Left lung (tissue), 10 donors: ENCODE data around the gene COL25A1. TPM values are rescaled to one million over a fixed set of nuclear protein-coding genes. Genes with fewer than 3 reads are reported as not detected.

Experiments
- ATAC-seq: fragments of 200-7000 bp; cut with Tn5 transposase; one replicate; pipeline ENCODE4 v1.9.1; 2020; ENCODE audit warnings: moderate library complexity
- DNase-seq, 4 donors: peaks; one replicate each; pipeline ENCODE4 v3.0.0-alpha.2; 2013 to 2020
- H3K27ac ChIP-seq, 2 donors: fragments of 200-600 bp; sonication (generic) in 1 of 2; one replicate each; pipeline versions ENCODE4 v1.5.0 to v1.8.0; 2020 to 2021
- H3K27me3 ChIP-seq, 2 donors: fragments of 200-600 bp; sonication (generic) in 1 of 2; one replicate each; pipeline versions ENCODE4 v1.5.0 to v1.8.0; 2020 to 2021
- H3K36me3 ChIP-seq, 2 donors: fragments of 200-600 bp; sonication (generic) in 1 of 2; one replicate each; pipeline versions ENCODE4 v1.5.0 to v1.8.0; 2020 to 2021
- H3K4me1 ChIP-seq, 2 donors: fragments of 200-600 bp; one replicate each; pipeline ENCODE4 v1.8.0; 2021
- H3K4me3 ChIP-seq, 2 donors: fragments of 200-600 bp; sonication (generic) in 1 of 2; one replicate each; pipeline versions ENCODE4 v1.5.0 to v1.8.0; 2020 to 2021; ENCODE audit warnings: mild to moderate bottlenecking in 1 of 2
- H3K9me3 ChIP-seq, 2 donors: fragments of 200-600 bp; sonication (generic) in 1 of 2; one replicate each; pipeline versions ENCODE4 v1.5.0 to v1.8.0; 2020 to 2021
- CTCF ChIP-seq, 2 donors: fragments of 200-600 bp; sonication (generic) in 1 of 2; IDR thresholded peaks; one replicate each; pipeline versions ENCODE4 v1.5.0 to v1.8.0; 2021; ENCODE audit warnings: antibody characterized with exemption in 2 of 2
- intact Hi-C, 2 donors: fragments of 100-400 bp; cut with DNase I; formaldehyde crosslinking; loops; one replicate each; pipeline versions ENCODE4 v1.11.2 to v1.14.2; 2022
- polyA plus RNA-seq, 6 donors: library from polyadenylated mRNA; unstranded; fragments of 120-200 nt; gene quantifications; one replicate each; pipeline ENCODE4 v1.2.1, GENCODE V29; 2013; ENCODE audit not compliant: insufficient read length in 6 of 6
- total RNA-seq, 2 donors: library from RNA; stranded (reverse); fragmentation: NEBNext Ultra II Directional; extraction: Animal tissue kit (Norgen Biotek cat#: 25700); gene quantifications; one replicate each; pipeline ENCODE4 v1.2.1, GENCODE V29; 2021
- donor health status: DM: no; HTN: yes; CAD: no.
- donor health status: DM: no; HTN: no; CAD: no.

COL25A1 gene
- total and polyA plus RNA-seq, 8 donors = 0.13 to 1.8 (median 1.4) TPM

- H3K27ac ChIP-seq = no peak overlapping the region
- H3K9me3 ChIP-seq = no peaks in the 10 kb centered on the region
- no peak overlapping the region for H3K4me3 ChIP-seq
- intact Hi-C loops = no loop called here
- ATAC-seq = no peak
- no peak for TF ChIP-seq CTCF (IDR thresholded peaks at IDR 0.05)
- no peaks in the 10 kb centered on the region for H3K4me1 ChIP-seq
- no peak for DNase-seq
- no peaks in the 10 kb centered on the region for H3K36me3 ChIP-seq
- no peaks in the 10 kb centered on the region for H3K27me3 ChIP-seq
These were observed 370.5 kb downstream of the COL25A1 start for GRCh38 chr4:108931926-108932325.

- TF ChIP-seq CTCF (IDR thresholded peaks at IDR 0.05) = no peak
- DNase-seq (no peak), ATAC-seq (no peak)
- intact Hi-C loops = no loop called here
- Histone ChIP-seq H3K4me1 (no peaks in the 10 kb centered on the region), H3K36me3 (no peaks in the 10 kb centered on the region), H3K4me3 (no peak overlapping the region), H3K27ac (no peak overlapping the region), H3K27me3 (no peaks in the 10 kb centered on the region), H3K9me3 (no peaks in the 10 kb centered on the region)
These were observed 372.3 kb downstream of the COL25A1 start for GRCh38 chr4:108930186-108930585.

GRCh38 chr4:108926781-108927180, 375.7 kb downstream of the COL25A1 start:
- ATAC-seq (no peak), DNase-seq (no peak)
- no peaks in the 10 kb centered on the region for H3K27me3 ChIP-seq
- no peaks in the 10 kb centered on the region for H3K9me3 ChIP-seq
- intact Hi-C loops = no loop called here
- no peaks in the 10 kb centered on the region for H3K36me3 ChIP-seq
- TF ChIP-seq CTCF (IDR thresholded peaks at IDR 0.05) = no peak
- no peak overlapping the region for H3K4me3 ChIP-seq
- H3K4me1 ChIP-seq = no peaks in the 10 kb centered on the region
- no peak overlapping the region for H3K27ac ChIP-seq

- H3K36me3 ChIP-seq = no peaks in the 10 kb centered on the region
- intact Hi-C loops = no loop called here
- DNase-seq (no peak), ATAC-seq (no peak)
- H3K9me3 ChIP-seq = no peaks in the 10 kb centered on the region
- H3K4me3 ChIP-seq = no peak overlapping the region
- H3K27ac ChIP-seq = no peak overlapping the region
- TF ChIP-seq CTCF (IDR thresholded peaks at IDR 0.05) = no peak
- H3K27me3 ChIP-seq = no peaks in the 10 kb centered on the region
- H3K4me1 ChIP-seq = no peaks in the 10 kb centered on the region
These were observed 376.4 kb downstream of the COL25A1 start for GRCh38 chr4:108926061-108926460.

GRCh38 chr4:108922191-108922590, 380.3 kb downstream of the COL25A1 start:
- no peak overlapping the region for H3K27ac ChIP-seq
- H3K4me1 ChIP-seq = no peaks in the 10 kb centered on the region
- no peak for DNase-seq
- H3K27me3 ChIP-seq = no peaks in the 10 kb centered on the region
- no peak for ATAC-seq
- H3K36me3 ChIP-seq = no peaks in the 10 kb centered on the region
- intact Hi-C loops = no loop called here
- no peak for TF ChIP-seq CTCF (IDR thresholded peaks at IDR 0.05)
- no peak overlapping the region for H3K4me3 ChIP-seq
- no peaks in the 10 kb centered on the region for H3K9me3 ChIP-seq
